Activated CD8-positive, alpha-beta T cell treated with anti-CD3 and anti-CD28 coated beads, Interleukin-2, amount 10 ng/mL, durations not matched to agents 7 days and 5 days (primary cell): ENCODE data around the gene ABI3BP. TPM values are rescaled to one million over a fixed set of nuclear protein-coding genes. Genes with fewer than 3 reads are reported as not detected.

ENCODE experiments used
- ATAC-seq: fragments of 150-1000 bp; cut with Tn5 transposase; one replicate; pipeline ENCODE4 v1.10.0; 2021; ENCODE audit warnings: moderate library complexity
- CTCF ChIA-PET: fragments of 350-600 bp; sonication (Branson Sonifier 250); formaldehyde crosslinking; loops from one replicate; lab custom pipeline; 2021; ENCODE audit warnings: antibody characterized with exemption; lab: Charles Lee
- POLR2A ChIA-PET: fragments of 350-600 bp; sonication (Branson Sonifier 250); formaldehyde crosslinking; loops from one replicate; lab custom pipeline; 2021; ENCODE audit warnings: antibody characterized with exemption; lab: Charles Lee
- DNase-seq: peaks from one replicate; pipeline ENCODE4 v3.0.0-alpha.2; 2020
- H3K27ac Mint-ChIP-seq: one replicate; pipeline ENCODE4 v1.8.0; 2021; ENCODE audit warnings: mild to moderate bottlenecking, mixed read lengths
- H3K27me3 Mint-ChIP-seq: one replicate; pipeline ENCODE4 v1.8.0; 2021; ENCODE audit warnings: low read depth, mixed read lengths
- H3K36me3 Mint-ChIP-seq: one replicate; pipeline ENCODE4 v1.8.0; 2021; ENCODE audit warnings: low read depth, mixed read lengths
- H3K4me1 Mint-ChIP-seq: one replicate; pipeline ENCODE4 v1.8.0; 2021; ENCODE audit warnings: low read depth, mixed read lengths
- H3K4me3 Mint-ChIP-seq: one replicate; pipeline ENCODE4 v1.8.0; 2021; ENCODE audit warnings: mild to moderate bottlenecking, mixed read lengths
- H3K9me3 Mint-ChIP-seq: one replicate; pipeline ENCODE4 v1.8.0; 2022; ENCODE audit warnings: mixed read lengths; ENCODE audit not compliant: insufficient read depth
- total RNA-seq, 2 experiments: library from RNA; stranded (reverse); gene quantifications; one replicate each; pipeline ENCODE4 v1.2.3, GENCODE V29; 2021

Gene ABI3BP
- total RNA-seq, 2 experiments from 2014 or later: 0.16 TPM; not detected in 1

- Mint-ChIP-seq H3K9me3 (no peaks in the 10 kb centered on the region), H3K36me3 (peaks cover 5% of the 10 kb centered on the region), H3K4me1 (no peaks in the 10 kb centered on the region), H3K27me3 (no peaks in the 10 kb centered on the region), H3K4me3 (no peak overlapping the region), H3K27ac (no peak overlapping the region)
- ChIA-PET POLR2A (no interaction called here), CTCF (interaction anchor here (1.0 to 1.1 kb wide), 2 partner anchors 37 to 358 kb away, joined by 3 to 4 read pairs; partner anchors contain the start of gene LNP1)
- ATAC-seq (no peak), DNase-seq (no peak)
Measured at GRCh38 chr3:100759159-100759558, 234.1 kb downstream of the ABI3BP start.

GRCh38 chr3:100756441-100756840 is 236.8 kb downstream of the ABI3BP start:
- peaks cover 21% of the 10 kb centered on the region for H3K36me3 Mint-ChIP-seq
- POLR2A ChIA-PET: no interaction called here
- no peaks in the 10 kb centered on the region for H3K9me3 Mint-ChIP-seq
- no peak overlapping the region for H3K4me3 Mint-ChIP-seq
- ATAC-seq (no peak), DNase-seq (no peak)
- no peak overlapping the region for H3K27ac Mint-ChIP-seq
- CTCF ChIA-PET: no interaction called here
- no peaks in the 10 kb centered on the region for H3K4me1 Mint-ChIP-seq
- H3K27me3 Mint-ChIP-seq: no peaks in the 10 kb centered on the region

- H3K9me3 Mint-ChIP-seq: no peaks in the 10 kb centered on the region
- ChIA-PET CTCF (interaction anchor here (1.6 kb wide), 1 partner anchor 42 kb away, joined by 5 read pairs; no protein-coding TSS in a partner anchor), POLR2A (no interaction called here)
- H3K36me3 Mint-ChIP-seq: peaks cover 29% of the 10 kb centered on the region
- DNase-seq (no peak), ATAC-seq (no peak)
- no peak overlapping the region for H3K4me3 Mint-ChIP-seq
- no peaks in the 10 kb centered on the region for H3K4me1 Mint-ChIP-seq
- no peak overlapping the region for H3K27ac Mint-ChIP-seq
- no peaks in the 10 kb centered on the region for H3K27me3 Mint-ChIP-seq
Measured at GRCh38 chr3:100754563-100755334, 238.5 kb downstream of the ABI3BP start.

- ChIA-PET CTCF (interaction anchor here (1.6 kb wide), 1 partner anchor 43 kb away, joined by 5 read pairs; no protein-coding TSS in a partner anchor), POLR2A (interaction anchor here (0.8 kb wide), 1 partner anchor 89 kb away, joined by 3 read pairs; no protein-coding TSS in a partner anchor)
- peaks cover 31% of the 10 kb centered on the region for H3K36me3 Mint-ChIP-seq
- no peaks in the 10 kb centered on the region for H3K4me1 Mint-ChIP-seq
- DNase-seq: no peak
- H3K4me3 Mint-ChIP-seq: no peak overlapping the region
- no peaks in the 10 kb centered on the region for H3K9me3 Mint-ChIP-seq
- H3K27me3 Mint-ChIP-seq: no peaks in the 10 kb centered on the region
- H3K27ac Mint-ChIP-seq: no peak overlapping the region
- ATAC-seq: no peak
Measured at GRCh38 chr3:100753846-100754245, 239.4 kb downstream of the ABI3BP start.

GRCh38 chr3:100748967-100749366 is 244.3 kb downstream of the ABI3BP start:
- ATAC-seq: no peak
- no peak overlapping the region for H3K4me3 Mint-ChIP-seq
- H3K27ac Mint-ChIP-seq: no peak overlapping the region
- H3K36me3 Mint-ChIP-seq: peaks cover 58% of the 10 kb centered on the region
- ChIA-PET CTCF (no interaction called here), POLR2A (no interaction called here)
- no peaks in the 10 kb centered on the region for H3K27me3 Mint-ChIP-seq
- no peak for DNase-seq
- no peaks in the 10 kb centered on the region for H3K4me1 Mint-ChIP-seq
- no peaks in the 10 kb centered on the region for H3K9me3 Mint-ChIP-seq

GRCh38 chr3:100748220-100748619 is 245.0 kb downstream of the ABI3BP start:
- Mint-ChIP-seq H3K36me3 (peaks cover 58% of the 10 kb centered on the region), H3K4me1 (no peaks in the 10 kb centered on the region), H3K27me3 (no peaks in the 10 kb centered on the region), H3K27ac (no peak overlapping the region), H3K4me3 (no peak overlapping the region), H3K9me3 (no peaks in the 10 kb centered on the region)
- no peak for DNase-seq
- ATAC-seq: no peak
- ChIA-PET POLR2A (no interaction called here), CTCF (interaction anchor here (0.6 kb wide), 1 partner anchor 33 kb away, joined by 3 read pairs; no protein-coding TSS in a partner anchor)

- Mint-ChIP-seq H3K4me1 (no peaks in the 10 kb centered on the region), H3K9me3 (no peaks in the 10 kb centered on the region), H3K27ac (no peak overlapping the region), H3K27me3 (no peaks in the 10 kb centered on the region), H3K36me3 (peaks cover 51% of the 10 kb centered on the region), H3K4me3 (no peak overlapping the region)
- ATAC-seq (no peak), DNase-seq (no peak)
- CTCF ChIA-PET: interaction anchor here (1.2 kb wide), 1 partner anchor 8 kb away, joined by 3 read pairs; no protein-coding TSS in a partner anchor
- POLR2A ChIA-PET: no interaction called here
Measured at GRCh38 chr3:100746092-100746491, 247.1 kb downstream of the ABI3BP start.

GRCh38 chr3:100745617-100746016 is 247.6 kb downstream of the ABI3BP start:
- H3K4me1 Mint-ChIP-seq: no peaks in the 10 kb centered on the region
- ATAC-seq (no peak), DNase-seq (no peak)
- CTCF ChIA-PET: interaction anchor here (1.2 kb wide), 1 partner anchor 8 kb away, joined by 3 read pairs; no protein-coding TSS in a partner anchor
- no peak overlapping the region for H3K4me3 Mint-ChIP-seq
- no peaks in the 10 kb centered on the region for H3K27me3 Mint-ChIP-seq
- no peaks in the 10 kb centered on the region for H3K9me3 Mint-ChIP-seq
- peaks cover 48% of the 10 kb centered on the region for H3K36me3 Mint-ChIP-seq
- H3K27ac Mint-ChIP-seq: no peak overlapping the region
- POLR2A ChIA-PET: no interaction called here

- POLR2A ChIA-PET: no interaction called here
- ATAC-seq: no peak
- peaks cover 2% of the 10 kb centered on the region for H3K4me1 Mint-ChIP-seq
- CTCF ChIA-PET: no interaction called here
- peaks cover 49% of the 10 kb centered on the region for H3K36me3 Mint-ChIP-seq
- H3K4me3 Mint-ChIP-seq: no peak overlapping the region
- H3K27me3 Mint-ChIP-seq: no peaks in the 10 kb centered on the region
- no peak overlapping the region for H3K27ac Mint-ChIP-seq
- DNase-seq: no peak
- H3K9me3 Mint-ChIP-seq: no peaks in the 10 kb centered on the region
Measured at GRCh38 chr3:100744671-100745070, 248.6 kb downstream of the ABI3BP start.

- H3K4me3 Mint-ChIP-seq: no peak overlapping the region
- no peaks in the 10 kb centered on the region for H3K9me3 Mint-ChIP-seq
- no peak overlapping the region for H3K27ac Mint-ChIP-seq
- ChIA-PET CTCF (interaction anchor here (1.3 kb wide), 1 partner anchor 53 kb away, joined by 5 read pairs; no protein-coding TSS in a partner anchor), POLR2A (no interaction called here)
- H3K27me3 Mint-ChIP-seq: no peaks in the 10 kb centered on the region
- DNase-seq (no peak), ATAC-seq (no peak)
- H3K4me1 Mint-ChIP-seq: peaks cover 2% of the 10 kb centered on the region
- peaks cover 48% of the 10 kb centered on the region for H3K36me3 Mint-ChIP-seq
Measured at GRCh38 chr3:100743535-100743934, 249.7 kb downstream of the ABI3BP start.

GRCh38 chr3:100740207-100740606 is 253.0 kb downstream of the ABI3BP start:
- no peaks in the 10 kb centered on the region for H3K9me3 Mint-ChIP-seq
- no peaks in the 10 kb centered on the region for H3K27me3 Mint-ChIP-seq
- H3K4me1 Mint-ChIP-seq: peaks cover 2% of the 10 kb centered on the region
- ChIA-PET POLR2A (no interaction called here), CTCF (interaction anchor here (1.3 kb wide), 1 partner anchor 21 kb away, joined by 6 read pairs; no protein-coding TSS in a partner anchor)
- H3K36me3 Mint-ChIP-seq: peaks cover 41% of the 10 kb centered on the region
- ATAC-seq (peak; percentile 30), DNase-seq (no peak)
- H3K27ac Mint-ChIP-seq: no peak overlapping the region
- no peak overlapping the region for H3K4me3 Mint-ChIP-seq

- Mint-ChIP-seq H3K27ac (no peak overlapping the region), H3K27me3 (no peaks in the 10 kb centered on the region), H3K4me3 (no peak overlapping the region), H3K4me1 (peaks cover 7% of the 10 kb centered on the region), H3K9me3 (no peaks in the 10 kb centered on the region), H3K36me3 (peaks cover 43% of the 10 kb centered on the region)
- CTCF ChIA-PET: interaction anchor here (0.7 to 2.9 kb wide), 4 partner anchors 10 to 275 kb away, joined by 3 to 11 read pairs (median 4); partner anchors contain the start of gene TFG
- DNase-seq: no peak
- ATAC-seq: peak; percentile 44
- POLR2A ChIA-PET: interaction anchor here (0.6 kb wide), 1 partner anchor 9 kb away, joined by 4 read pairs; no protein-coding TSS in a partner anchor
Measured at GRCh38 chr3:100737334-100737733, 255.9 kb downstream of the ABI3BP start.
